Esophagus muscularis mucosa (tissue), 4 donors: ENCODE data around the gene PHKB. TPM values are rescaled to one million over a fixed set of nuclear protein-coding genes. Genes with fewer than 3 reads are reported as not detected.

Experiments used
- DNase-seq: peaks from one replicate; pipeline ENCODE4 v3.0.0-alpha.2; 2017; ENCODE audit errors: extremely low spot score
- H3K27ac ChIP-seq, 4 donors: fragments of 200-600 bp; sonication (generic); replicated peaks in 1 of 4; 1 replicate in 3 of 4; 2 replicates in 1 of 4; pipeline ENCODE4 v1.5.1; 2016 to 2019; ENCODE audit warnings: mild to moderate bottlenecking in 1 of 4
- H3K27me3 ChIP-seq, 4 donors: fragments of 200-600 bp; sonication (generic); one replicate each; pipeline versions ENCODE4 v1.5.1 to v1.6.0; 2016 to 2019
- H3K36me3 ChIP-seq, 4 donors: fragments of 200-600 bp; sonication (generic); one replicate each; pipeline ENCODE4 v1.5.1; 2016 to 2019
- H3K4me1 ChIP-seq, 4 donors: fragments of 200-600 bp; sonication (generic); one replicate each; pipeline ENCODE4 v1.5.1; 2016 to 2019
- H3K4me3 ChIP-seq, 4 donors: fragments of 200-600 bp; sonication (generic); 1 replicate in 2 of 4; 2 replicates in 2 of 4; pipeline ENCODE4 v1.5.1; 2016 to 2019; ENCODE audit warnings: mild to moderate bottlenecking in 4 of 4, moderate library complexity in 1 of 4
- H3K9me3 ChIP-seq, 4 donors: fragments of 200-600 bp; sonication (generic); 1 replicate in 3 of 4; 2 replicates in 1 of 4; pipeline ENCODE4 v1.5.1; 2016 to 2019
- EP300 ChIP-seq: sonication (generic); formaldehyde crosslinking; IDR thresholded peaks from one replicate; pipeline ENCODE4 v1.6.1; 2017; ENCODE audit warnings: antibody characterized with exemption
- POLR2A ChIP-seq: fragments of 450-650 bp; IDR thresholded peaks from one replicate; pipeline ENCODE4 v1.6.1; 2017; ENCODE audit warnings: antibody characterized with exemption, moderate library complexity, mild to moderate bottlenecking, low read depth
- POLR2AphosphoS5 ChIP-seq, 2 donors: sonication (generic); formaldehyde crosslinking; IDR thresholded peaks; one replicate each; pipeline ENCODE4 v1.6.1; 2017; ENCODE audit warnings: antibody characterized with exemption in 2 of 2
- WGBS: methylation state at CpG from one replicate; pipeline ENCODE4 v1.1.5; 2018; 5-methylcytosine and 5-hydroxymethylcytosine counted together
- intact Hi-C: fragments of 100-400 bp; cut with DNase I; formaldehyde crosslinking; loops from one replicate; pipeline ENCODE4 v1.15.1; 2023
- total RNA-seq, 4 donors: library from RNA; depleted of rRNA; stranded (reverse); fragments of >200 nt; gene quantifications; one replicate each; pipeline versions ENCODE4 v1.1.0 to v1.2.1, GENCODE V29; 2016
- TF ChIP-seq, protein P1 (sequence below), 3 experiments: fragments of 200-600 bp in 2 of 3; fragments of 450-650 bp in 1 of 3; sonication (generic) in 2 of 3; IDR thresholded peaks; one replicate each; pipeline ENCODE4 v1.5.1; 2017 to 2019; ENCODE audit warnings: antibody characterized with exemption in 3 of 3, mild to moderate bottlenecking in 2 of 3, moderate library complexity in 1 of 3

Gene PHKB
- total RNA-seq, 4 donors from 2014 or later, result 39.4 to 60.6 (median 46.5) TPM

DNA sequence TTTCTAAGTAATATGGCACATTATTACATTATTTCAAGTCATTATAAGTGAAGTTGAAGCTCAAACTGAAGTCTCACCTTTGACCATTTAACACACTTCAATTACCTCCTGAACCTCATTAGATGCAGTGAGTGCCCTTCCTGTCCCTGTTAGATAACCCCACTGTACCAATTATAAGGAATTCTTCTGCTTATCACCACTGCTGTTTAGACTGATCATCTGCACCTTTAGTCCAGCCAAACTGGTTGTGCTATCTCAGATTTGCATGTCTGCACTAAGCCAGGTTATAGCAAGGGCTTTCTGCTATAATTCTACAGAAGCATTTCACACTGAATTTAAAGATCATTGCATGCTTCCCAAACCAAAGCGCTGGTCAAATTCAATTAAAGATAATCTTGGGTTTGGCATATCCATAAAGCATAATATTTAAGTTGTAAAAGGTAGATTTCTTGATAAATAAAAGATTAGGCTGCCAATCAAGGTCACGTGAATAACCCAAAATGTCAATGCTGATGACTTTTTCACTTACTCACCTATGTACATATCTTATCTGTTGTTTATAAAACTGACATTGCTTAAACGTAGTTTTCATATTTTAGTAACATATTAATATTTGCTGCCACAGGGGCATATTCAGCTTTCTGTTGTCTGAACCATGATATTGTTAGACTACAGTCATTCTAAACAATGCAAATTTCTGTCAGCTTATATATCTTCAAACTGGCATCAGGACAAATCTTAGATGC, 12.1 kb upstream of the PHKB start:
- H3K9me3 ChIP-seq, result no peaks in the 10 kb centered on the region
- H3K27me3 ChIP-seq, result no peaks in the 10 kb centered on the region
- peaks cover 0 to 4% (median 0%) of the 10 kb centered on the region in 4 donors for H3K4me1 ChIP-seq
- no peak for DNase-seq
- H3K4me3 ChIP-seq, result no peak overlapping the region
- 85% methylated on average over 3 of the region's 3 CpGs for WGBS
- H3K27ac ChIP-seq, result no peak overlapping the region
- peaks cover 0 to 52% (median 36%) of the 10 kb centered on the region in 4 donors for H3K36me3 ChIP-seq
- intact Hi-C loops, result no loop called here
- TF ChIP-seq POLR2AphosphoS5 (IDR thresholded peaks at IDR 0.05), result no peak

DNA sequence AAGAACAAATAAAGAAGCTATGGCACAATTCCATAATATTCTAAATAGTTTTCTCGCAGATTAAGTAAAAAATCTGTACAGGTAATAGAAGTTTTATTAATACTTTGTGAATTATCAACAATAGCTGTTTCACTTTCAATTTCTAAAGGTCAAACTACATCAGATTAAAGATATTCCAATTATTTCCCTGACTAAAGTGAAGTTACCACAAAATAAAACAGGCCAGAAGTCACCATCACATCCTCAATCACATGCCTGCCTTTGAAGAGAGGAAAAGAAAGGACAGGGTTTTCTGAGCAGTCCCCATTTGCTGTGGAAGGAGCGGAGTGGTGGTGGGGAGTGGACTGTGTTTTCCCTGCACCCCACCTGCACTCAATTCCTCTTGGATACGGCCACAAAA, 11.3 kb upstream of the PHKB start:
- Histone ChIP-seq H3K9me3 (no peaks in the 10 kb centered on the region), H3K4me1 (peaks cover 0 to 4% (median 0%) of the 10 kb centered on the region in 4 donors), H3K4me3 (no peak overlapping the region), H3K36me3 (peaks cover 0 to 56% (median 37%) of the 10 kb centered on the region in 4 donors), H3K27ac (no peak overlapping the region), H3K27me3 (no peaks in the 10 kb centered on the region)
- intact Hi-C loops, result no loop called here
- no peak for TF ChIP-seq EP300
- DNase-seq, result no peak
- 93% methylated on average over 3 of the region's 3 CpGs for WGBS

DNA sequence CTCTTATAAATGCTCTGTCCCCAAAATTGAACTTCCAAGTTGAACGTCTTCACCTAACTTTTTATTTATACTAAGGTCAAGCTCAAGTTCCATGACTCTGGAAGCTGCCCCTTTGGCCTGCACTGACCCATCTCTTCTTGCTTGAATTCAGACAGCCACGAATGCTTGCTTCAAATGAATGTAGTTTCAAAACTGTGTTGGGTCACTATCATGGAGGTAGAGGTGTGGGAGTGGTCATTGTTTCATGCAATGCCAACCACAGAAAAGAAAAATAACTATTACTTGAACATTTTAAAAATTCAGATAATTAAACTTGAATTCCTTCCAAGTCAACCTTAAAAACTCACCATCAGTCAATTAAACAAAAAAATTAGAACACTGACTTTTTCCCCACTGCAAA, 2.8 kb upstream of the PHKB start:
- no peak for DNase-seq
- Histone ChIP-seq H3K27me3 (no peaks in the 10 kb centered on the region), H3K9me3 (no peaks in the 10 kb centered on the region), H3K4me3 (no peak overlapping the region), H3K27ac (no peak overlapping the region), H3K36me3 (peaks cover 0 to 39% (median 21%) of the 10 kb centered on the region in 4 donors), H3K4me1 (peaks cover 28 to 37% (median 31%) of the 10 kb centered on the region in 4 donors)
- WGBS, result 95% methylated on average over 2 of the region's 2 CpGs
- no peak for TF ChIP-seq POLR2A
- TF ChIP-seq EP300, result no peak
- no peak for TF ChIP-seq POLR2AphosphoS5 (IDR thresholded peaks at IDR 0.05)
- TF ChIP-seq, protein P1, sequence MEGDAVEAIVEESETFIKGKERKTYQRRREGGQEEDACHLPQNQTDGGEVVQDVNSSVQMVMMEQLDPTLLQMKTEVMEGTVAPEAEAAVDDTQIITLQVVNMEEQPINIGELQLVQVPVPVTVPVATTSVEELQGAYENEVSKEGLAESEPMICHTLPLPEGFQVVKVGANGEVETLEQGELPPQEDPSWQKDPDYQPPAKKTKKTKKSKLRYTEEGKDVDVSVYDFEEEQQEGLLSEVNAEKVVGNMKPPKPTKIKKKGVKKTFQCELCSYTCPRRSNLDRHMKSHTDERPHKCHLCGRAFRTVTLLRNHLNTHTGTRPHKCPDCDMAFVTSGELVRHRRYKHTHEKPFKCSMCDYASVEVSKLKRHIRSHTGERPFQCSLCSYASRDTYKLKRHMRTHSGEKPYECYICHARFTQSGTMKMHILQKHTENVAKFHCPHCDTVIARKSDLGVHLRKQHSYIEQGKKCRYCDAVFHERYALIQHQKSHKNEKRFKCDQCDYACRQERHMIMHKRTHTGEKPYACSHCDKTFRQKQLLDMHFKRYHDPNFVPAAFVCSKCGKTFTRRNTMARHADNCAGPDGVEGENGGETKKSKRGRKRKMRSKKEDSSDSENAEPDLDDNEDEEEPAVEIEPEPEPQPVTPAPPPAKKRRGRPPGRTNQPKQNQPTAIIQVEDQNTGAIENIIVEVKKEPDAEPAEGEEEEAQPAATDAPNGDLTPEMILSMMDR (IDR thresholded peaks at IDR 0.05), result no peak
- intact Hi-C loops, result no loop called here

DNA sequence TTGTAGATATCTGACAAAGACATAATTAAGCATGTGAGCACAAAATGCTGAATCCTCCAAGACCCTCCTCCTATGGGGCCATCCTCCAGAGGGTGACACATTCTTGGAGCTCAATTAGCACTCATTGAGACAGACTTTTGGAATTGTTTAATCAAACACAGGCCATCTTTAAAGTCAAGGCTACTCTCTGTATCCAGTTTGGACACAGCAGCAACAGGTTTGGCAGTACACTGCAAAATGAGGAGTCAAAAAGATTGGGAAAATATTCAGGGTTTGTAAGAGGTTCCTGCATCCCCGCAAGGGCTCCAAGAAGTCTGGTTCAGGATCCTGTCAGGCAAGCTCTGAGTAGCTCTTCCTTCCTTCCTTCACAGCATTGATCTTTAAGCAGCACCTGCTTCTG, 1.5 kb upstream of the PHKB start:
- Histone ChIP-seq H3K4me3 (peak overlapping the region in 2 of 4 donors; percentile 87 to 96), H3K36me3 (peaks cover 0 to 29% (median 13%) of the 10 kb centered on the region in 4 donors), H3K9me3 (no peaks in the 10 kb centered on the region), H3K4me1 (peaks cover 41 to 50% (median 44%) of the 10 kb centered on the region in 4 donors), H3K27ac (peak overlapping the region in 2 of 4 donors; percentile 95 to 99), H3K27me3 (no peaks in the 10 kb centered on the region)
- intact Hi-C loops, result no loop called here
- WGBS, result 73% methylated on average over 1 of the region's 1 CpG
- TF ChIP-seq EP300 (no peak), POLR2A (no peak), POLR2AphosphoS5 (IDR thresholded peaks at IDR 0.05) (no peak)
- TF ChIP-seq, protein P1 (IDR thresholded peaks at IDR 0.05), result no peak
- DNase-seq, result no peak

DNA sequence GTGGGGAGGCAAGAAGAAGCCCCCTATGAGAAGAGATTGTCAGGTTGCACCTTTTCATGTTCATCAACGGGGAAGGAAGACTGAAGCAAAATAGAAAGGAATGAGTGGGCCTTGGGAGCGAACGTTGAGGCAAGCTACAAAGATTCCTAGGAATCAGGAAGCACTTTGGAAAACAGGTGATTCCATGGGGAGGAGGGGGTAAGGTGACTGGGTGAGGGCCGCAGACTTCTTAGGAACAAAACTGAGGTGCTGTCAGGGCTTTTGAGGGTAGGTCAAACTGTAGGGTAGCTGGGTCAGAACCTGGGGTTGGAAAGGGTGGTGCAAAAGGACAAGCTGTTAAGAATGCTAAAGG, 796 bp upstream of the PHKB start:
- H3K4me1 ChIP-seq, result peaks cover 48 to 57% (median 51%) of the 10 kb centered on the region in 4 donors
- H3K27me3 ChIP-seq, result no peaks in the 10 kb centered on the region
- H3K4me3 ChIP-seq, result peak overlapping the region; percentile 85 to 96 (median 92)
- intact Hi-C loops, result no loop called here
- peaks cover 0 to 29% (median 13%) of the 10 kb centered on the region in 4 donors for H3K36me3 ChIP-seq
- no peaks in the 10 kb centered on the region for H3K9me3 ChIP-seq
- DNase-seq, result no peak
- WGBS, result 4% methylated on average over 4 of the region's 4 CpGs
- H3K27ac ChIP-seq, result peak overlapping the region; percentile 95 to 99 (median 97)
- TF ChIP-seq POLR2A (no peak), EP300 (no peak), POLR2AphosphoS5 (IDR thresholded peaks at IDR 0.05) (no peak)
- TF ChIP-seq, protein P1 (IDR thresholded peaks at IDR 0.05), result no peak
